ENCODE measurements around the gene BCL7C.

- no peak for TF ChIP-seq POLR2AphosphoS5 (IDR thresholded peaks at IDR 0.05)
- no peak for TF ChIP-seq CTCF (IDR thresholded peaks at IDR 0.05; ENCODE audit: poor library complexity, severe bottlenecking)
- no peak for TF ChIP-seq MXI1 (conservative IDR thresholded peaks at IDR 0.05; ENCODE audit: poor library complexity, severe bottlenecking)
- TF ChIP-seq SMC3 (conservative IDR thresholded peaks at IDR 0.05; ENCODE audit: poor library complexity): no peak
These were observed 35.3 kb upstream of the BCL7C start for GRCh38 chr16:30929167-30929566.

All from neural cell (in vitro differentiated cells).